HUES6 (cell line): ENCODE measurements around the gene ELMO1.

Experiments used
- H3K27ac ChIP-seq: 2 replicates; pipeline ENCODE4 v1.7.0; 2013; ENCODE audit warnings: low read depth, mild to moderate bottlenecking, low read length, inconsistent platforms
- H3K27me3 ChIP-seq: 2 replicates; pipeline ENCODE4 v1.6.1; 2013; ENCODE audit warnings: low read length; ENCODE audit not compliant: control insufficient read depth, insufficient read depth
- H3K36me3 ChIP-seq: 2 replicates; pipeline ENCODE4 v1.6.1; 2013; ENCODE audit warnings: low read length; ENCODE audit not compliant: control insufficient read depth, insufficient read depth
- H3K4me1 ChIP-seq: 2 replicates; pipeline ENCODE4 v1.6.1; 2013; ENCODE audit warnings: low read length; ENCODE audit not compliant: control insufficient read depth, insufficient read depth
- H3K4me3 ChIP-seq: 2 replicates; pipeline ENCODE4 v1.5.1; 2013; ENCODE audit warnings: low read depth, low read length
- H3K9ac ChIP-seq: one replicate; pipeline ENCODE4 v1.6.1; 2013; ENCODE audit warnings: mild to moderate bottlenecking, low read length
- H3K9me3 ChIP-seq: 2 replicates; pipeline ENCODE4 v1.6.1; 2013; ENCODE audit warnings: low read depth, low read length; ENCODE audit not compliant: control insufficient read depth, insufficient read depth

ELMO1 gene

DNA sequence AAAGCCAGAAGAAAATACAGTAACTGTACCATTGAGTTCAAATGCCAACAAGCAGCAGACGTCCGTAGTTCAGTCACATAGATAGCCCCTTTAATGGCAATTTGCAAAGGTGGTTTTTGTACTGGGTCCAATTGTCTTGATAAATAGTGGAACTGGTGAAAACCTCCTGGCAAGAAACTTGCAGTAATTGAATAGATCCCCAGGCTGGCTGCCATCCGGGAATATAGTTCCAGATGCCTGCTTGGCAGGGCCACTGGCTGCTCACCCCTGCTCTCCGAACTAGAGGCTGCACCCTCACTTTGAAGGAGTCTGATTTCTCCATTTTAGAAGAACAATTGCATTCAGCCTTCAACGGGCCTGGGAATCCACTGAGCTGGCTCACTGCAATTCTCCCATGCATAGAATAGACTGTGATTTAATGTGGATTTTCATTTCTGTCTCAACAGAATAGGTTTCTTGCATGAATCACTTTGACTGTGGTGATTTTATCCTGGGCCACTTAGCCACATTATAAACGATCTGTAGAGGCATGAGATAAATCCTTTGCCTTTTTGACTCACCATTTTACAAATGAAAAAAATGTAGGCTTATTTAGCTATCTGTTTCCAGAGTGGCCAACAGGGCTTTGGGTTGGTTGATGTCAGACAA lies 35.9 kb upstream of the ELMO1 start:
- Histone ChIP-seq H3K27ac (no peak overlapping the region), H3K9ac (no peak overlapping the region), H3K36me3 (no peaks in the 10 kb centered on the region), H3K27me3 (no peaks in the 10 kb centered on the region), H3K4me3 (no peak overlapping the region), H3K4me1 (peaks cover 13% of the 10 kb centered on the region), H3K9me3 (peaks cover 15% of the 10 kb centered on the region)

DNA sequence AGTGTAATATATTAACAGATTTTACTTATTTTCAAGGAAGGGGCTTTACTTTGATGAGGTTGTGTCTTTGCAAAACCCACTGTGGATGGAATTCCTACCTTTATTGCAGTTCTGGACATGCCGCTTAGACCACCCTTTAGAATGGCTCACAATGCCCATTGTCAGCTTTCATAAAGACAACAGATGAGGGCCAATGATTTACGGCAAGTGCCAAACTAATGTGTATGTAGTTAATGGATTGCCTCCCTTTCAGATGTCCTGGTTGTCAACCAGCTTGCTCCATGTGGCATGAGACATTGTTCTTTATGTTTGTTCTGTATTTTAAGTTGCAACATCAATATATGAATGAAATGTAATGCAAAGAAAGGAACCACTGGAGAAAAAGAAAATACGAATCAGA lies 35.0 kb upstream of the ELMO1 start:
- Histone ChIP-seq H3K4me1 (peaks cover 12% of the 10 kb centered on the region), H3K27ac (no peak overlapping the region), H3K9ac (no peak overlapping the region)

DNA sequence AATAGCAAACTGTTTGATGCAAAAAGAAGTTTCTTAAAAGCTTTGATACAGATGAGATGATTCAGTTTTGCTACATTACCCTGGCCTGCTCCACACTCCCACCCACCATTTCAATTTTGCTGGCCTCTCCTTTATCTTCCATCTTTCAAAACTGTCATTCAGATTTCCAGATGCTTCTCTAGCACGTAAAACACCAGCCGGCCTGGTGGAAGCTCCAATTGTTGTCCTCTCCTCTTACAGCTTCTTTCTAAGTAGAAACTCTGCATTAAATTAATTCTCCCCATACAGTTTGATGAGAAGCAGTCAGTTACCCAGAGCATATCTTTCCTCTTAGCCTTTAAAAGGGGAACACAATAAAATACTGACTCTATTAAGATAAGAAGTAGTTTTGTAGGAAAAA lies 34.3 kb upstream of the ELMO1 start:
- H3K36me3 ChIP-seq: no peaks in the 10 kb centered on the region
- no peak overlapping the region for H3K27ac ChIP-seq
- H3K4me1 ChIP-seq: peaks cover 12% of the 10 kb centered on the region
- no peak overlapping the region for H3K9ac ChIP-seq
- H3K9me3 ChIP-seq: peaks cover 8% of the 10 kb centered on the region
- no peaks in the 10 kb centered on the region for H3K27me3 ChIP-seq
- H3K4me3 ChIP-seq: no peak overlapping the region

More for the DNA sequence above, 35.0 kb upstream of the ELMO1 start:
- Histone ChIP-seq H3K4me3 (no peak overlapping the region), H3K36me3 (no peaks in the 10 kb centered on the region), H3K9me3 (peaks cover 14% of the 10 kb centered on the region), H3K27me3 (no peaks in the 10 kb centered on the region)

DNA sequence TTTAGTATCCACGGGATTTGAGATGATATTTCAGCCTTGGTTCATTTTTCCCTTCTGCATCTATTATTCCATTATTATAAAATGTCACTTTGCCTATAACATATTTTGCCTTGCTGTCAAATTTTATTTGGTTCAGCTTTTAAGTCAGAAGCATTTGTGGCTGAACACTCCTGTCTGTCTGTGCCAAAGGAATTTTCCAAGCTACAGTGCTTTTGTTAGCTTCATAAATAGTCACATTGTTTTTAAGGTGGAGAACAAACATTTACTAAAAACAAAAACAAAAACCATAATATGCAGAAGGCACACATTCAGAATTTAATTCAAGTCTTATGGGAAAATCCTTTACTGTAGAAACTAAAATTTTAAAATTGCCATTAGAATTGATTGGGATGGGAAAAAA lies 33.8 kb upstream of the ELMO1 start:
- H3K9me3 ChIP-seq: peaks cover 5% of the 10 kb centered on the region
- peaks cover 12% of the 10 kb centered on the region for H3K4me1 ChIP-seq
- no peak overlapping the region for H3K27ac ChIP-seq
- H3K27me3 ChIP-seq: no peaks in the 10 kb centered on the region
- H3K9ac ChIP-seq: no peak overlapping the region
- no peak overlapping the region for H3K4me3 ChIP-seq
- no peaks in the 10 kb centered on the region for H3K36me3 ChIP-seq

DNA sequence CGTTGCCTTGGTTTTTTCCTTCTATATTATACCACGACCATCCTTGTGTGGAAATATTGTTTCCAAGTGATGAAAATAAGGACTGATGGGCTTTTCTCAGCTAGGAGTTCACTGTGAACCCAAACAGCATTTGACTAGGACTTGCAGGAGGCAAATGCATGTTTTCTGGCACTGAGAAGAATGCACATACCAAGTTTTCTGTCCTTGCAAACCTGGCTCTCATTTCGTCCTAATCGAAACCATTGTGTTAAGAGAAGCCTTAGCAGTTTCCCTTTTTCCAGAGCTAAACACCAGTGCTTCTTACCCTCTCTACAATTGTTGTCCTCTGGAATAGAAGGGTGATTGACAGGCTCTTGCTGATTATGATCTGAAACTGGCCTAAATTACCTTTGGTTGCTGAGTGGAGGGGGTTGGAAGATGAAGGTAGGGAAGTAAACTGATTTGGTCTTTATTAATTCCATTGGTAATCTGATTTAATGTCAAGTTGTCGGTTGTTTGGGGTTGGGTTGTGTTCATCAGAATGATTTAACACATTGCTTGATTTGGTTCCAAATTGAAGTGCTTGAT lies 33.1 kb upstream of the ELMO1 start:
- no peaks in the 10 kb centered on the region for H3K27me3 ChIP-seq
- peaks cover 12% of the 10 kb centered on the region for H3K4me1 ChIP-seq
- H3K9ac ChIP-seq: no peak overlapping the region
- no peaks in the 10 kb centered on the region; the same call in 1 of the 2 replicates for H3K9me3 ChIP-seq
- no peaks in the 10 kb centered on the region for H3K36me3 ChIP-seq
- H3K4me3 ChIP-seq: no peak overlapping the region
- no peak overlapping the region for H3K27ac ChIP-seq

DNA sequence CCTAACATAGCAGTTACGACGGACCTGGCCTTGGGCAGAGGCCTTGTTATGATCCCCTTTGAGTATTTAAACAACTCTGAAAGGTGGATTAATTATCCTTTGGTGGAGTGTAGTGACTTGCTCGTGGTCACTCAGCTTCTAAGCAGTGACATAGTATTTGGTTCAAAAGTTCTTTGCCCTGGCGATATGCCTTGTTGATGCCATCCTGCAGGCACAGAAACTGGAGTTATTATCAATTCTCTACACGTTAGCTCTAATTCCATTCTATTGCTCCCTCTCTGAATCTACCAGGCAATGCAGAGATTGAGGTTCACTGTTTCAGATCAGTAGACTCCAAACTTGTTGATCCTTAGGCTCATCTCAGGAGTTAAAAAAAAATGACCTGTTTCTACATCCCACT lies 32.5 kb upstream of the ELMO1 start:
- H3K4me1 ChIP-seq: peaks cover 12% of the 10 kb centered on the region
- H3K9me3 ChIP-seq: no peaks in the 10 kb centered on the region
- H3K36me3 ChIP-seq: no peaks in the 10 kb centered on the region
- H3K27me3 ChIP-seq: no peaks in the 10 kb centered on the region
- H3K27ac ChIP-seq: no peak overlapping the region
- H3K9ac ChIP-seq: no peak overlapping the region
- H3K4me3 ChIP-seq: no peak overlapping the region

DNA sequence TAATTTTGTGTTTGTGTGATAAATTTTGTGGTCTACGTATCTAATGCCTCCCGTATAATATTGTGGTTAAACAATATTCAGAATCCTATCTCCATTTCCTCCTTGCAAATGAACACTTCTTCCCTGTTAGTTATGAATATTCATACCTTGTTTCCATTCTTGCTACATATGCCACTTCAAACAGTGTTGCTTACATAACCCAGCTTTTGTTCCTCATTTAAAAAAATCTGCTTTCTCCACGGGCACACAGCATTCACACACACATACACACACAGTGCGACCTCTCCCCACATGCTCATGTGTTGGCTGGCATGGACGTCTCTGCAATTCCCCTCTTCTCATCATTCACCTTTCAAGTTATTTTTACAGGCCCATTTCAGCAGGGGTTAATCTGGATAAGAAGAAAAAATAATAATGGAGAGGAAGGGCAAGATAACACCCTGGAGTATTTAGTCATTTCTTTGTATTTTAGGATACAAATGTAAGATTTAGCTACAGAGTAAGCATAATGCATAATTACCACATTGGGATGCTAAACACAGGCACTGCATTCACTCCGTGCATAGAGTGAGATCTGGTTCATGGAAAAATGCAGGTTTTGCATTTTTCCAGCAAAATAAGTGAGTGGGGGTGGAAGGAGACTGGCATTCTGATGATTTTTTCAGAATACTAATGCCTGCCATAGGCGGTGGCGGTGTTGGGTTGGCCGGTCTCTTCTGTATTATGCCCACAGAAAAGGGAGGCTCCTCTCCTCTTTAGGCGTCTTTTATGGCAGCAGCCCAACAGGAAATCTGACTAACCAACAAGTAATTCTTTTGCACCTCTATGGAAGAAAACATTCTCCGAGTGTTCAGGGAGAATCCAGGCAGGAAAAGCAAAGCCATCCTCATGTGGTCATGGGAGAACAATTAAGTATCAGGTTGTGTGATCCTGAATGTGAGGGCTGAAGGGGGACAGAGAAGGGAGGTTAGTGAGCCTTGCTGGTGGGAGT lies 31.7 kb upstream of the ELMO1 start:
- H3K9me3 ChIP-seq: no peaks in the 10 kb centered on the region
- no peaks in the 10 kb centered on the region for H3K36me3 ChIP-seq

DNA sequence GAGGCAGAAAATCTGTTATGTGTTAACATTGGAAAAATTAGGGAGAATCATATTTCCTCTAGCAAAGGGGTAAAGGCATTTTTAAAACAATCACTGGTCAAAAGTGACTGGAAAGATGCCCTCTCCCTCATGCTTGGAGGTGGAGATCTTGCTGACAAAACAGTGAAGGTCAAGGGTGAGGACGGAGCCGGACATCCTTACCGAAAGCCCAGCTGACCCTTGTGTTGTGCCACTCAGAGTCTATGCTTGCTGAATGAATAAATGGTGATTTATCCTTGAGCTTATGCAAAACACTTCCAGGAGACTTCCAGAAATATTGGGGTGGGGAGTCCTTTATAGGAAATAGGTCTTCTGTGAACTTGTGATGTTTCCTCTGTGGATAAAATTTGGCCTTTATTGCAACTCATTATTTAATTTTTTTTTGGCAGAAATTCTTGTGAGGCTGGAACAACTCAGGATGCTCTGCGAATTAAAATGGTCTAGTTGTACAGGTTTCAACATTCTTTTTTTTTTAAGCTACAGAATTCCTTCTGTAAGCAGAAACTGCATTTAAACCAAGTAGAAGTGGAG lies 28.3 kb upstream of the ELMO1 start:
- peaks cover 12% of the 10 kb centered on the region for H3K4me1 ChIP-seq
- H3K9me3 ChIP-seq: no peaks in the 10 kb centered on the region
- no peak overlapping the region for H3K27ac ChIP-seq
- no peak overlapping the region for H3K9ac ChIP-seq
- H3K36me3 ChIP-seq: no peaks in the 10 kb centered on the region
- H3K27me3 ChIP-seq: no peaks in the 10 kb centered on the region
- H3K4me3 ChIP-seq: no peak overlapping the region

More for the DNA sequence above, 31.7 kb upstream of the ELMO1 start:
- H3K27ac ChIP-seq: no peak overlapping the region
- H3K27me3 ChIP-seq: no peaks in the 10 kb centered on the region
- H3K4me1 ChIP-seq: peaks cover 12% of the 10 kb centered on the region
- no peak overlapping the region for H3K4me3 ChIP-seq
- H3K9ac ChIP-seq: no peak overlapping the region

DNA sequence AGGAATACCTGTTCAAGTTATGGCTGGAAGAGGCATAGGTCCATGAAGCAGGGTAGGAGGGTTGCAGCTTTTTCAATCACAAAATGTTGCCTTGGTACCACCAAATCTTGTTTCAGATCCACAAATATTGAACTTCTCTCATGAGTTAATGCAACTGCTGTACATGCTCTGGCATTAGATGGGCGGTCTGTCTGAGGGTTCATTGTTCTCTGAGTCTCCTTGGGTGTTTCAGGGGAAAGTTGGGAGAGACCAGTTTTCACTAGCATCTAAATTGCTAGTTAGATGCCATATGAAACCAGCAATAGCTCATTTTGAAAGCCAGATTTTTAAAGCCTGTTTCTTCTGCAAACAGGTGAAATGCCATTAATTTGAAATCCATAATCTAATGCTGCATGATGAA lies 27.8 kb upstream of the ELMO1 start:
- Histone ChIP-seq H3K4me3 (no peak overlapping the region), H3K27ac (no peak overlapping the region), H3K9me3 (no peaks in the 10 kb centered on the region), H3K27me3 (no peaks in the 10 kb centered on the region), H3K36me3 (no peaks in the 10 kb centered on the region), H3K9ac (no peak overlapping the region), H3K4me1 (peaks cover 12% of the 10 kb centered on the region)

DNA sequence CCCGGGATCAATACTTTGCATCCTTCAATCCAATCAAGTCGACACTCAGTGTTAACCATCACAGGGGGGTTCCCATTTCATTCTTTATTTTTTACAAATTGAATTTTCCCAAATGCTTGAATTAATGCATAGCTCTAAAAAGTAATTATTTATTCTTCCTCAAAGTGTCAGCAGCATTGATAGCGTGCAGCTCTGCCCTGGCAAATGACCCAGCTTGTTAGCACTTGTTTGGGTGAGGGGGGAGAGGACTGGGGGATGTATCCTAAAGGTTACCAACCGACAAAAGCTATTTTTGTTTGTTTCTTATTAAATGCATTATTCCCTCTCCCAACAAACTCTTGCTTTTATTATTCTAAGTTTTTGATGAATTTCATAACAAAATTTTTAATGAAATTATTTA lies 27.0 kb upstream of the ELMO1 start:
- peaks cover 7% of the 10 kb centered on the region for H3K4me1 ChIP-seq
- H3K27ac ChIP-seq: no peak overlapping the region
- no peak overlapping the region for H3K4me3 ChIP-seq
- H3K9me3 ChIP-seq: no peaks in the 10 kb centered on the region
- no peaks in the 10 kb centered on the region for H3K36me3 ChIP-seq
- H3K9ac ChIP-seq: no peak overlapping the region
- H3K27me3 ChIP-seq: no peaks in the 10 kb centered on the region

DNA sequence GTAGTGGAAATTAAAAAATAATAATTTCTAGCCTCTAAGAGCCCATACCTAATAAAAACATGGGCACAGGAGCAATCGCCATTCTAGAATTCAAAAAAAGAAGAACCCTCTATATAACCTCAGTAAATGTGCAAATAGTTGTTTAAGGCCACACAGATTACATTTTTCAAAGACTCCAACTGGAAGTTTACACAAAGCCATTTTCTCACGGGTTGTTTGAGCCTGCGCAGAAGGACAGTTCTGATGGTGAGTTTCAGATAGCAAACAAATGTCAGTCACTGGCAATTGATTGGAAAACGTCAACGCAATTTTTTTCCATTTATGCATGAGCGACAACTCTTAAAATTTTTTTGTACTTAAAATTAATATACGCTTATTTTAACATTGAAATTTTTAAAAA lies 23.0 kb upstream of the ELMO1 start:
- Histone ChIP-seq H3K4me3 (no peak overlapping the region), H3K27ac (no peak overlapping the region), H3K36me3 (no peaks in the 10 kb centered on the region), H3K9me3 (no peaks in the 10 kb centered on the region), H3K9ac (no peak overlapping the region), H3K4me1 (no peaks in the 10 kb centered on the region), H3K27me3 (no peaks in the 10 kb centered on the region)
